ENCODE measurements around the gene DYNC1I1.

- TF ChIP-seq CTCF (IDR thresholded peaks at IDR 0.05) (no peak), POLR2A (IDR thresholded peaks at IDR 0.05) (no peak), POLR2AphosphoS5 (IDR thresholded peaks at IDR 0.05) (no peak)
These were observed 35.7 kb upstream of the DYNC1I1 start for GRCh38 chr7:95736635-95737034.

Measured in suprapubic skin (tissue), 4 donors.